ENCODE results near the gene PDXDC1.
"Not testable (repeated sequence)": the region's sequence is repeated elsewhere in the genome, so short reads cannot be mapped to it uniquely, and the experiment has no call there.

PDXDC1 gene

DNA sequence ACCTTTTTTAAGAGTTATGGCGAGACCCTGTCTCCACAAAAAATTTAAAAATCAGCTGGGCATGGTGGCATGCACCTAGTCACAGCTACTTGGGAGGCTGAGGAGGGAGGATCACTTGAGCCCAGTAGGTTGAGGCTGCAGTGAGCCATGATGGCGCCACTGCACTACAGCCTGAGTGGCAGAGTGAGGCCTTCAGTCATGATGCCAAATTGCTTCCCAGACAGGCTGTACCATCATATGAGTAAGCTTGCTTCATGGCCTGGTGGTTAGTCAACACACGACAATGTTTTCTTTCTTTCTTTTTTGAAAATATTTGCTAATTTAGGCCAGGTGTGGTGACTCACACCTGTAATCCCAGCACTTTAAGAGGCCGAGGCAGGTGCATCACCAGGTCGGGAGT lies 68.5 kb downstream of the PDXDC1 start:
- no peak for DNase-seq

DNA sequence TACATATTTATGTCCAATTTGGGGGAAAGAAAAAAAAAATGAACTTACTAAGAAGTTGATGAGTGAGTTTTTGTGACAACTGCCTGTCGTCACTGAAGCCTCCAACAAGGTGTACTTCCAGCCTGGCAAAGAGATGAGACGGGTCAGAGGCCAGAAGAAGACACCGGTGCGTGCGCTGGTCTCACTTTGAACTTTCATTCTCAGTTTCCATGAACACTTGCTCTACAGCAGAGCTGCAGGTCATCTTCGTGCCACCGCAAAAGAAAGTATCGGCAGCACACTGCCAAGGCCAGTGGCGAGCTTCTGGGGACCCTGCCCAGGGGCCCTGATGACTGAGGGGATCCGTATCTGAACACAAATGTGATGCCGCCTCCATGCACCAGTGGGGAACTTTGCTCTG lies 69.5 kb downstream of the PDXDC1 start:
- DNase-seq = no peak

DNA sequence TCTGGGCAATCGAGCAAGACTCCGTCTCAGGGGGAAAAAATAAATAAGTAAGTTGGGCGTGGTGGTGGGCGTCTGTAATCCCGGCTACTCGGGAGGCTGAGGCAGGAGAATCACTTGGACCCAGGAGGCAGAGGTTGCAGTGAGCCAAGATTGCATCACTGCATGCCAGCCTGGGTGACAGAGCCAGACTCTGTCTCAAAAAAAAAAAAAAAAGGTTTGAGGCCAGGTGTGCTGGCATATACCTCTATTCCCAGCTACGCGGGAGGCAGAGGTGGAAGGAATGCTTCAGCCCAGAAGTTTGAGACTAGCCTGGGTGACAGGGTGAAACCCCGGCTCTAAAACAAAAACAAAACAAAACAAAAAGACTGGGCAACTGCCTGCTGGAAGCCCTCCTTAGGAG lies 70.4 kb downstream of the PDXDC1 start:
- DNase-seq = not testable (repeated sequence)

DNA sequence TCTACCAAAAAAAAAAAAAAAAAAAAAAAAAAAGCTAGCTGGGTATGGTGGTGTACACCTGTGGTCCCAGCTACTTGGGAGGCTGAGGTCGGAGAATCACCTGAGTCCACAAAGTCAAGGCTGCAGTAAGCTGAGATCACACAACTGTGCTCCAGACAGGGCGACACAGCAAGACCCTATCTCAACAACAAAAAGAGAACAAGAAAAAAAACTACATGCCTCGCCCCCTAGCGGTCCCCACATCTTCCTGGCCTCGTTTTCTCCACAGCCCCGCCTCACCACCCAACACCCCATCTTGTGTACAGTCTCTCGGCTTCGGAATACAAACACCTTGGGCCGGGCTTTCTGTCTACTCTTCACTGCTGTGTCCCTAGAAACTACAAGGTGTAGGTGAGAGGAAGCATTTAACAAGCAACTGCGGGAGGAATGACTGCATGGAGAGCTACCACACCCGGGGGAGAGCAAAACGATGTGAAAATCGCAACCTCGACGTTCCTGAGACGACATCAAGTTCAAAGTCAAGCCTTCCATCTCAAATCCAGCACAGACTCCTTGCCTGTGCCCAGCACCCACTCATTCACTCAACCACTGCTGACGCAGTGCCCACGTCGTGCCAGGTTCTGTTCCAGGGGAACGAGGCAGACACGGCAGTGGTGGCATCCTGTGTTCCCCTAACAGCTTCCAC lies 72.0 kb downstream of the PDXDC1 start:
- no peak for DNase-seq

DNA sequence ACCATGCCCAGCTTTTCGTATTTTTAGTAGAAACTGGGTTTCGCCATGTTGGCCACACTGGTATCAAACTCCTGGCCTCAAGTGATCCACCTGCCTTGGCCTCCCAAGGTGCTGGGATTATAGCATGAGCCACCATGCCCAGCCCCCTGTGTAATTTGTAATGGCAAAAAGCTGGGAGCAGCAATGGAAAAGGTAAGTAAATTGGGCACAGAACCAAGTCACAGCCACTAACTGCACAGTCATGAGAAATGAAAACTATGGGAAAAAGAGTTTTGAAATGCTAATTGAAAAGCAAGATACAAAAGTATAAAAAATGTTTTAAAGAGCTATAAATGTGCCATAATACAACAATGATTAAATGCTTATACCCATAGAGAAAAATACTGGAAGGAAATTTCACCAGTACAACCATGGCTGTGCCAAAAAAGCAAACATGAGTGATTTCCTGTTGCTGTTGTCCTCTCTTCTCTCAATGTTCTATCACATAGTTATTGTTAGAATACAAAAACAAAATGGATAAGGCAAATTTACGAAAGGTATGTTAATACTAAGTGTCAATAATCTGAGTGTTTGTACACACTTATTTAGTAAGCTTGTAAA lies 74.9 kb downstream of the PDXDC1 start:
- DNase-seq = no peak

DNA sequence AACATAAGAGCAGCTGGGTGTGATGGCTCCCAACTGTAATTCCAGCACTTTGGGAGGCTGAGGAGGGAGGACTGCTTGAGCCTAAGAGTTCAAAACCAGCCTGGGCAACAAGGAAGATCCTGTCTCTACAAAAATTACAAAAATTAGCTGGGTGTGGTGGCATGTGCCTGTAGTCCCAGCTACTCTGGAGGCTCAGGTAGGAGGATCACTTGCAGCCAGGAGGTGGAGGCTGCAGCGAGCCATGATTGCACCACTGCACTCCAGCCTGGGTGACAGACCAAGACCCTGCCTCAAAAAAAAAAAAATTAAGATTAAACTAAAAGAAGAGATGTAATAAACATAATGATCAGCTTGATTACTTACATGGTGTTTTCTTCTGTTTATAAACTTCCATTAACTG lies 75.6 kb downstream of the PDXDC1 start:
- DNase-seq = not testable (repeated sequence)

DNA sequence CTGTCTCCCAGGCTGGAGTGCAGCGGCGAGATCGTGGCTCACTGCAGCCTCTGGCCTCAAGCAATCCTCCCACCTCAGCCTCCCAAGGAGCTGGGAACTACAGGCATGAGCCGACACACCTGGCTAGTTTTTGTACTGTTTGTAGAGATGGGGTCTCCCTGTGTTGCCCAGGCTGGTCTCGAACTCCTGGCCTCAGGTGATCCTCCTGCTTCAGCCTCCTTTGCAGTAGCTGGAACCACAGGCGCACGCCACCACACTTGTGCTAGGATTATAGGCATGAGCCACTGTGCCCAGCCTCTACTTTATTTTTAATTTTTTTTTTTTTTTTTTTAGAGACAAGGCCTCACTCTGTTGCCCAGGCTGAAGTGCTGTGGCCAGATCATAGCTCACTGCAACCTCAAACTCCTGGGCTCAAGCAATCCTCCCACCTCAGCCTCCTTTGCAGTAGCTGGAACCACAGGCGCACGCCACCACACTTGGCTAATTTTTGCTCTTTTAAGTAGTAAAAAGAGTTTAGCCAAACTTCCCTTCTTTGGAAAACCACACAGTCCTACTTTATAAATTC lies 76.6 kb downstream of the PDXDC1 start:
- DNase-seq = no peak

DNA sequence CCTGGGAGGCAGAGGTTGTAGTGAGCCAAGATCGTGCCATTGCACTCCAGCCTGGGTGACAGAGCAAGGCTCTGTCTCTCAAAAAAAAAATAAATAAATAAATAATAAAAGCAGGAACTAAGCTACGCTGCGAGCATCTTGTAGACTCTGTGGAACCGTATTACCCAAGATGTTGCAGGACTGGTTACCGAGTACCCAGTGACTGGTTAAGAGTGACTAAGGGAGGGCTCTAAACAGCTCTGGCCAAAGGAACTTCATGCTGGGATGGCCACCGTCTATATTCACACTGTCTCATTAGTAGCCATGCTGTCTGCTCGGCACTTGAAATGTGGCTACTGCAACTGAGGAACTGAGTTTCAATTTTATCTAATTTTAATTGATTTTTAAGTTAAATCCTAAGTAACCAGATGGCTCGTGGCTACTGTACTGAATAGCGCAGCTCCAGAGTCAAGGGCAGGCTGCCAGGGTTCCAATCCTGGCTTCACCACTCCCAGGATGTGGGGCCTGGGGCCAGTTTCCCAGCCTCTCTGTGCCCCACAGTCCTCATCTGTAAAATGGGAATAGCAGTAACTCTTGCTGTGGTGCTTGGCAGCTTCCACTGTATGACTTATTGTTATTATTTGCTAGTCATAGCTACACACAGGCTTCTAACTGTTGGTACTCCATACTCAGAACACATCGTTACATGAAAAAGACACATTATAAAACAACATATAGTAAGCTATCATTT lies 78.1 kb downstream of the PDXDC1 start:
- no peak for DNase-seq

DNA sequence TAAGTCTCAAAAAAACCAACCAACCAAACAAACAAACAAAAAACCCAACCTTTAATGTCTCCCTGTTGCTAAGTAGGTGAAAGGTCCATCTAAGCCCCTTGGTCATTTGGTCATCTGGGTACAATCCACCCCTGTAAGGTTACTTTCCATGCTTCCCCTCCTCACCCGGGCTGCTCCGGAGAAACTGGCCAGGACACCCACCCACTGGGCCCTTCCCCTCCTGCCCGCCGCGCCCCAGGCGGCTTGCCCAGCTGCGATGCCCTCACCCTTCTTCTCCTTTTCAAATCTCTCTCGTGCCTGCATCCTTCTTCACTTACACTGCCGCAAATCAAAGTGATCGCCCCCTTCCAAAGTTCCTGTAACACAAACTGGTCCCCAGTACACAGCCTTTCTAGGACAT lies 79.1 kb downstream of the PDXDC1 start:
- DNase-seq = no peak

DNA sequence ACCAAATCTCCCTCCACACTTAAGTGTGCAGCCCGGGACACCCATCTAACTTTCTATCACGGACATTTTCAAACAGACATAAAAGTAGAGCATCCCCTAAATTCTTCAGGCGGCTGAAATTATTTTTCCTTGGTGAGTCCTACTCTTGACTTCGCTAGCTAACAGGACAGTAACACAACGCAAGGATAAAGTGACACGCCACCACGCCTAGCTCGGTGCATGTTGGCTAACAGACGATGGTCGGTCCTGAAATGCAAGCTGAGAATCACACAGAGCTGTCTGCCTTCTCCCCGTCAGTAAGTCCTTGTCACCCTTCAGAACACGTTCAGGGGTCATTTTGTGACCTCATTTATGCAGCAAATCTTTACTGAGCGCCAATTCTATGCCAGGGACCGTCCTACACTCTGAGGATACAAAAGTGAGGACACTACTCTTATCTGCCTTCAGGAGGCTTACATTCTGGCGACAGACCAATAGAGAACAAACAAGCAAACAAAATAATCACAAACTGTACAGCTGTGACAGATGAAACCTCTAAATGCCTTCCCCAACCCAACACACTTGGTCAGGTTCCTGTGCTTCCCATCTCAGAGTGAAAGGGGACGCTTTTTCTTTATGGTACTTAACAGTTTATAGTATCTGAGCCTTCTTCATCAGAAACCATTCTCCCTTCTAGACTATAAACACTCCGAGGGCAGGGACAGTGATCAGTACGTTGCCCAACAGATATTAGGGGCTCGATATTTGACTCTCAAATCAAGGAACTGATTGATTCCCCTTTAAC lies 79.7 kb downstream of the PDXDC1 start:
- no peak for DNase-seq

DNA sequence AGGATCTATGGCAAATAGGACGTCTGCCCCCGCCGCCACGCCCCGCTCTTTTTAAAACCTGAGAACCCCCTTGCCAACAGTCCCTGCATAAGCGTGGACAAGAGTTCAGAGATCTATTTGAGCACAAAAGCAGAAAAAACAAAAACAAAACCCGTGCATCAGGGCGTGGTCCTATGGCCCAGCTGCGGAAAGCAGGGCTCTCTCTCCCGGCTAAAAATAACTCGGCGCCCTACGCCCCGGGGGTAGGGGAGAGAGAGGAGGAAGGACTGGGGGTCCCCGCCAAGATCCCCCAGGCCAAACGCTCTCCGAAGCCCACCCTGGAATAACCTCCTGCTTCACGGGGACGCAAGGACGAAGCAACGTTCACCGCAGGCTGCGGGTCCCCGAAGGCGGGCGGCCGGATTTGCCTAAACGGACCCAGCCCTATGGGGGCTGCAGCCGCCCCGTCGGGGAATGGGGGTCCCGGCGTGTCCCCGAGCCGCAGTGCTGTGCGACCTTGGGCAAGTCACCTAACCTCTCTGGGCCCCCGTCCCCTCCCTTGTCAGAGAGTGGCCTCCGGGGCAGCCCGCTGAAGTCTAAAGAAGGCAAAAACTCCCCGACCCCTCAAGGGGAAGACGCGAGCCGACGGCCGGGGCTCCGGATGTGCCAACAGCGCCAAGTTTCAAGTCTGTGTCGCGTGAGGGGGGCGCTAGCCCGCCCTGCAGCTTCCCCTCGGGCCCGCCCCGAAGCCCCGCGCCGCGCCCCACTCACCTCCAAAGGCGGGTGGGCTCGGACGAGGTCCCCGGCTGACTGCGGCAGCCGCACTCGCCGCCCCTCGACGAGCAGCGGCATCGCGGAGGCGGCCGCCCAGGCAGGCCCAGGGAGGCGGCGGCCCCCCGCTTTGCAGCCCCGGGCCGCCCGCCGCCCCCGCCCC lies 80.6 kb downstream of the PDXDC1 start:
- peak in 1 of 2 donors; percentile 35 for DNase-seq

DNA sequence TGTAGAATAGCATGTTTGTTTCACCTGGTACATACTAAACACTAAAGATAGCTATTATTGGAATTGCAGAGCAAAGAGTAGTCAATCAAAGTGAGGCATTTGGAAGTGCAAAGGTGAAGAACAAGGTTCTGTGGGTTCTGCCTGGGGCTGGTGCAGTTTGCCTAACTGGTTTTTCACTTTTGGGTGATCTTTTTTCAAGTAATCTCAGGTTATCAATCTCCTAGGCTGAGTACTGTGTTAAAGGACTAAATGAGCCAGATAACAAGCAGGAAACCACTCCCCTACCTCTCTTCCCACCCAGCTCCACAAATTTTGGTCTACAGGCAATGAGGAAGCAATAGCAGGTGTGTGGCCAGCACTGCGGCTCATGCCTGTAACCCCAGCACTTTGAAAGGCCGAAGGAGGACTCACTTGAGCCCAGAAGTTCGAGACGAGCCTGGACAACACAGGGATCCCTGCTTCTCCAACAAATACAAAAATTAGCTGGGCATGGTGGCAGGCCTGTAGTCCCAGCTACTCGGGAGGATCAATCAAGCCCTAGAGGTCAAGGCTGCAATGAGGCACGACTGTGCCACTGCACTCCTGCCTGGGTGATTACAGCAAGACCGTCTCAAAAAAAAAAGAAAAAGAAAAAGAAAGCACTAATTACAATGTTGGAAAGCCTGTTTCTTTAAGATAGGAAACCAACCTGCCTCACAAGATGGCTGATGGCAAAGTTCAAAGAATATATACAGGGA lies 83.0 kb downstream of the PDXDC1 start:
- no peak for DNase-seq

DNA sequence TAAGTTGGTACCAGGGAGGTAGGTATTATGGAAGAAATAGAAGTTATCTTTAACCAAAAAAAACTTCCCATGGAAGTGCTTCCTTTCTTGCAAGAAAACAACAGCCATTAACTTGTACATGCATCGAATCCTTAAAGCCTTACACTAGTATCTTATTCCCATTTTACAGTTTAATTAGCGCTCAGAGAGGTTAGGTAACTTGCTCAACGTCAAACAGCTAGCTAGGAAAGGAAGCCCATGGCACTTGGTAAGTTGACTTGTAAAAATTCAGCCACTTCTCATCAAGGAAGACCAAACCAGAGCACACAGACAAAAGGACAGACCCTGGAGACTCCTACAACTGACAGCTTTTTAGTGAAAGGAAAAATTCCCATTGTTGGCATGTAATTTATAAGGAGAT lies 84.5 kb downstream of the PDXDC1 start:
- DNase-seq = no peak

DNA sequence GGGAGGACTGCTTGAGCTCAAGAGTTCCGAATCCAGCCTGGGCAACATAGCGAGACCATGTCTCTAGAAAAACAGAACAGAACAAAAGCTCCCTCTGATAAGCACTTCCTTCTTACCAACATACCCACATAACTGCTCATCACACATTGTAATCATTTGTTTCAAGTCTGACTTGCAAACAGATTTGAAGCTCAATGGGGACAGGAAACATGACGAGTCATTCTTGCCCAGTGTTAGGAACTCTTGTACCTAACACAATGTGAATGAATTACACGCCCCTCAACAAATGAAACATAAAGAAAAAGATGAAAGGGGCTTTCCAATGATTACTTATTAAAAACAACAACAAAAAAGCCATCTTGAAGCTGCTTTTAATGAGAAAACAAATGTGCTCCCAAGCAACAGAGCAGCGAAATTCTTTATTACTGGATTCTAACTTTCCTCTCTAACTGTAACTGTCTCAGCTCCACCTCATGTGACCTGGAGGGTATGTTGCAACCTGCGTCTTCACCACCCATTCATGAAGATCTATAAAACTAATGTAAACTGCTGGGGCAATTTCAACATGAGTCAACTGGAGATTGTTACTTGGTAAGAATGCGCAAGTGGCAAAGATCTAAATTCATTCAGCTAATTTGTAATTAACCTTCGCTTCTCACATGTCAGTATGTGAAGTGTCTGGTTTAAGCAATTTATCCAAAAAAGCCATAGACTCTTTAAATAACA lies 87.4 kb downstream of the PDXDC1 start:
- DNase-seq = not testable (repeated sequence)

DNA sequence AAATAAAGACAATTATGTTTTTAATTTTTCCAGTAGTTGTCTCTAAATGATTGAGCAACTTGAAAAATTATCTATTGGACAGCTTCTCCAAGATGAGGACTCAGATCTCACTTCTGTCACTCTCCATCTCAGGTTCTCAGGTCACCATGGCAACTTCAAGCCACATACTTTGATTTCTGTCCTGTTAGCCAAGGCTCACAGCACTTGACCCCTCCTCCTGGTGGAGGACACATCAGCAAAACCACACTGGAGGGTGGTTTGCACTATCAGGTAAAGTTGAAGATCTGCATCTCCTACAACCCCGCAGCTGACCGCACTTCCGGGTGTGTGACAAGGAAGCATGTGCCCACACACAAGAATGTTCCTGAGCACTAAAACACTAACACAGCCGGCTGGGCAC lies 91.1 kb downstream of the PDXDC1 start:
- not testable (repeated sequence) for DNase-seq

DNA sequence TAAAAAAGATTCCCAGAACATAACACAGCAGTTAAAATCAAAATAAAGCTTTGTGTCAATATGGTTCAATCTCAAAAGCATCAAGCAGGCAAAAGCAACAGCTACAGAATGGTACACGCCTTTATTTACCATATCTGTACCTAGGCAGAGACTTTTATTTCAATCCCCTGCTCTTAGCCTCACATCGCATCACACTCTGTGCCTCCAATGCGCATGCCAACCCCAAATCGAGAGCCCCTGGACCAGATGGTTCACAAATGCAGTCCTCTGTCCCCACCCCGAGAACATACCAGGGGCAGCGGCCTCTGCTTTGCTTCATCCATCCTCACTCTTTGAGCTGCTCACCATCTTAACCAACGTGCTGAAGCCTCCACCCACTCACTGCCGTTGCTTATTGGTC lies 91.9 kb downstream of the PDXDC1 start:
- DNase-seq = not testable (repeated sequence)

DNA sequence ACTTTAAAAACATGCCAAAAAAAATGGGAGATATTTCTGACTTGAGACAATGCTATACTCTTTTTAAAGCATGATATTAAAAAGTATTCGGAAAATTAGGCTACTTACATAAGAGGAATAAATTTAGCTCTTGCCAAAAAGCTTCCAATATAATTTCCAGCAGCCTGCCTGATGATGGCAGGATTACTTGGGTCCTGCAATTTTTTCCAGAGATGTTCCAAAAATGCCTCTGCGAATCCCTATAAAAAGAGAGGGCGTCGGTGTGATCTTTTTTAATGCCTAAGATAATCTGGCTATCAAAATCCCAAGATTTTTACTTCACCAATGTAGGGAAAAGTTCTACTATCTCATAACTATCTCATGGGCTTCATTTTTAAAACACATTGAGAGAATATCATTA lies 96.2 kb downstream of the PDXDC1 start:
- DNase-seq = not testable (repeated sequence)

DNA sequence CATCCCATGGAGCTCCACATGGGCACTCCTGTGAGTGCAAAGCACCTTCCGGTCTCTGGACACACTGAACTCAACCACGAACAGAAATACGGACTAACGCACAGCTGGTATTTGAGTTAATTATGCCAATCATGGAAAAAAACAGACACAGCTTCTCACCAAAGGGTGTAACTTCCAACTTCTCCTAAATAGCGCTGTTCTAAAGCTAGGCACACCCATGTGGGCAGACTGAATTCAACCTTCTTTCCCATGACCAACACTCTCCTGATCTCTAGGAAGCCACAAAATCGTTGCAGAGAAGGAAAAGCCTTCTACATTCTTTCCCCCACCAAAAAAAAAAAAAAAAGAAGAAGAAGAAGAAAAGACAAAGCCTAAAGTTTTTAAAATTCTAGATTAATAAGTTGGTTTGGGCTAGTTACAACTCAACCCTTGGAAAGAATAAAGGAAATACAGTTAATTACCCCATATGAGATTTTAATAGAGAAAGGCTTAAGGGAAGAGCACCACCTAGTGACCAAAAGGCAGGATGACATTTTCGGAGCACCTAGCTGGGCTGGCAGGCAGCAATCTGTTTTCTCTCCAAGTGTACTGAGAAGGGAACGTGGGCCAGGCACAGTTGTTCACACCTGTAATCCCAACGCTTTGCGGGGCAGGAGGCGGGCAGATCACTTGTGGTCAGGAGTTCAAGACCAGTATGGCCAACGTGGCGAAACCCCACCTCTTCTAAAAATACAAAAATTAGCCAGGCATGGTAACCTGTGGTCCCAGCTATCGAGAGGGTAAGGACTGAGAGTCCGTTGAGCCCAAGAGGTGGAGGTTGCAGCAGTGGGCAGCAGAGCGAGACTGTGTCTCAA lies 97.3 kb downstream of the PDXDC1 start:
- not testable (repeated sequence) for DNase-seq

DNA sequence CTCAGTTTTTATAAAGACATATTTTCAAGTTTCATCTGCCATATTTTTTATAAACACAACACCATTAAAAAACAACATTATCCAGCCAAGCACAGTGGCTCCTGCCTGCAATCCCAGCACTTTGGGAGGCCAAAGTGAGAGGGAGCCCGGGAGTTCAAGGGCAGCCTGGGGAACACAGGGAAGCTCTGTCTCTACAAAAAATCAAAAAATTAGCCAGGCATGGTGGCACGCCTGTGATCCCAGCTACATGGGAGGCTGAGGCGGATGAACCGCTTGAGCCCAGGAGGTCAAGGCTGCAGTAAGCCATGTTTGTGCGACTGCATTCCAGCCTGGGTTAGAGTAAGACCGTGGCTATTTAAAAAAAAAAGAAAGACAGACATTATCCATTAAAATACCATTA lies 98.3 kb downstream of the PDXDC1 start:
- no peak for DNase-seq

DNA sequence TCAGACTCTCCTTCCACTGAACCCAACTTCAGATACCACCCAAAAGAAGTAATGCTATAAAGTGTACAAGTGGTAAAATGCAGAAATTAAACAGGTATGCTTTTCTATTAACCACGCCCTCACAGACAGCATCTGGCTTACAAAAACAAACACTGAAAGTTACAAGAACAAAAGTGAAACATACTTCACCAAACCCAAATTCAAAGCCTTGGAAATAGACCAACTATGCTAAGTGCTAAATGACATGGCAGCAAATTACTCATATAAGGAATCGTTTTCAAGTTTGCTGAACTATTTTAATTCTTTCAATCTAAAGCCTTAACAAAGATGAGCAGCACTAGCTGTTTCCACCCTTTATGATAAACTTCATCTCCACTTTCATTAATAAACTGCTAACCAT lies 101.3 kb downstream of the PDXDC1 start:
- DNase-seq = not testable (repeated sequence)

Data from stimulated activated CD4-positive, alpha-beta T cell treated with anti-CD3 and anti-CD28 coated beads, Interleukin-2, amount 100 ng/mL, for 48 hours (primary cell).